Progenitor cell of endocrine pancreas (in vitro differentiated cells): ENCODE data around the gene ISLR. TPM values are rescaled to one million over a fixed set of nuclear protein-coding genes. Genes with fewer than 3 reads are reported as not detected.

ENCODE experiments used
- DNase-seq: peaks from one replicate; pipeline ENCODE4 v3.0.0; 2021; ENCODE audit warnings: low spot score; ENCODE audit not compliant: unreplicated experiment
- H3K27ac Mint-ChIP-seq: 2 replicates; pipeline ENCODE4 v1.8.0; 2021; ENCODE audit warnings: mild to moderate bottlenecking, moderate library complexity, mixed read lengths
- H3K27me3 Mint-ChIP-seq: 2 replicates; pipeline ENCODE4 v1.8.0; 2021; ENCODE audit warnings: mixed read lengths
- H3K36me3 Mint-ChIP-seq: 2 replicates; pipeline ENCODE4 v1.8.0; 2022; ENCODE audit warnings: mixed read lengths; ENCODE audit not compliant: insufficient read depth
- H3K4me1 Mint-ChIP-seq: 2 replicates; pipeline ENCODE4 v1.8.0; 2021; ENCODE audit warnings: low read depth, mixed read lengths
- H3K4me3 Mint-ChIP-seq: 2 replicates; pipeline ENCODE4 v1.8.0; 2021; ENCODE audit warnings: low read depth, mild to moderate bottlenecking, moderate library complexity, mixed read lengths
- H3K9me3 Mint-ChIP-seq: 2 replicates; pipeline ENCODE4 v1.8.0; 2021; ENCODE audit warnings: low read depth, mixed read lengths
- total RNA-seq: library from RNA; stranded (reverse); gene quantifications from 2 replicates; pipeline ENCODE4 v1.2.1, GENCODE V29; 2021
- TF ChIP-seq, protein P1 (sequence below): fragments of 200-600 bp; sonication (generic); IDR thresholded peaks from one replicate; pipeline ENCODE4 v1.5.0; 2021; ENCODE audit warnings: antibody characterized with exemption, mild to moderate bottlenecking; ENCODE audit not compliant: unreplicated experiment

The ISLR gene
- total RNA-seq, 1 donor from 2014 or later = not detected

DNA sequence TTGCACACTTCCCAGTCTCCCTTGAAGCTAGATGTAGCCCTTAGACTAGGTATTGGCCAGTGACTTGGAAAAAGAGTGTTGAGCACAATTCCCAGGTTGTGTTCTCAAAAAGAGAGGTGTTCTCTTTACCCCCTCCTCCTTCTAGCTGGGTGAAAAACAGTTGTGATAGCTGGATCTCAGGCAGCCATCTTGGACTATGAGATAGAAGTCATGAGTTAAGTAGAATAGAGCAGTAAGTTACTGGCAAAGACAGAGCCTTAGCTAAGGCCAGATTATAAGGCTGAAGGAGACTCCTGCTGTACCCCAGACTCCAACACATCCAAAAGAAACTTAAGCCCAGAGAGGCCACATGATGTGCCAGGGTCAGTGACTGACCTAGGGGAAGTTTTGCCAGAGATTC is 37.2 kb downstream of the ISLR start:
- H3K4me1 Mint-ChIP-seq = peaks cover 39% of the 10 kb centered on the region
- DNase-seq = no peak
- no peak overlapping the region for H3K4me3 Mint-ChIP-seq

DNA sequence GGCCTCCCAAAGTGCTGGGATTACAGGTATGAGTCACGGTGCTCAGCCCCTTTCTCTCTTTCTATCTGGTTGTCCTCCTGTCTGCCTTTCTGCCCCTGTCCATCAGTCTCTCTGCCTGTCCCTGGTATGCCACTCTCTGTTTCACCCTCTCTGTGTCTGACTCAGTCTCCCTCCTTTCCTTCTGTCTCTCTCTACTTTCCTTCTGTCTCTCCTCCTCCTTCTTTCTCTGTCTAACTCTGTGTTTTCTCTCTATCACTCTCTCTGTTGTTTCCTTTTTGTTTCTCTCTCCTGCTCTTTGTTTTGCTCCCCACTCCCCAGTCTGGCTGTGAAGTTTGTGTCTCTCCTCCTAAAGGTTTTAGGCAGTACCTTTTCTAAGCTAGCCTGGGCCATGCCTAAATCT is 38.1 kb downstream of the ISLR start:
- peaks cover 19% of the 10 kb centered on the region for H3K27me3 Mint-ChIP-seq
- TF ChIP-seq, protein P1, sequence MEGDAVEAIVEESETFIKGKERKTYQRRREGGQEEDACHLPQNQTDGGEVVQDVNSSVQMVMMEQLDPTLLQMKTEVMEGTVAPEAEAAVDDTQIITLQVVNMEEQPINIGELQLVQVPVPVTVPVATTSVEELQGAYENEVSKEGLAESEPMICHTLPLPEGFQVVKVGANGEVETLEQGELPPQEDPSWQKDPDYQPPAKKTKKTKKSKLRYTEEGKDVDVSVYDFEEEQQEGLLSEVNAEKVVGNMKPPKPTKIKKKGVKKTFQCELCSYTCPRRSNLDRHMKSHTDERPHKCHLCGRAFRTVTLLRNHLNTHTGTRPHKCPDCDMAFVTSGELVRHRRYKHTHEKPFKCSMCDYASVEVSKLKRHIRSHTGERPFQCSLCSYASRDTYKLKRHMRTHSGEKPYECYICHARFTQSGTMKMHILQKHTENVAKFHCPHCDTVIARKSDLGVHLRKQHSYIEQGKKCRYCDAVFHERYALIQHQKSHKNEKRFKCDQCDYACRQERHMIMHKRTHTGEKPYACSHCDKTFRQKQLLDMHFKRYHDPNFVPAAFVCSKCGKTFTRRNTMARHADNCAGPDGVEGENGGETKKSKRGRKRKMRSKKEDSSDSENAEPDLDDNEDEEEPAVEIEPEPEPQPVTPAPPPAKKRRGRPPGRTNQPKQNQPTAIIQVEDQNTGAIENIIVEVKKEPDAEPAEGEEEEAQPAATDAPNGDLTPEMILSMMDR = no peak

More for the DNA sequence above, 37.2 kb downstream of the ISLR start:
- H3K9me3 Mint-ChIP-seq = no peaks in the 10 kb centered on the region
- TF ChIP-seq, protein P1 = no peak
- H3K36me3 Mint-ChIP-seq = no peaks in the 10 kb centered on the region
- peaks cover 23% of the 10 kb centered on the region for H3K27me3 Mint-ChIP-seq
- no peak overlapping the region for H3K27ac Mint-ChIP-seq

DNA sequence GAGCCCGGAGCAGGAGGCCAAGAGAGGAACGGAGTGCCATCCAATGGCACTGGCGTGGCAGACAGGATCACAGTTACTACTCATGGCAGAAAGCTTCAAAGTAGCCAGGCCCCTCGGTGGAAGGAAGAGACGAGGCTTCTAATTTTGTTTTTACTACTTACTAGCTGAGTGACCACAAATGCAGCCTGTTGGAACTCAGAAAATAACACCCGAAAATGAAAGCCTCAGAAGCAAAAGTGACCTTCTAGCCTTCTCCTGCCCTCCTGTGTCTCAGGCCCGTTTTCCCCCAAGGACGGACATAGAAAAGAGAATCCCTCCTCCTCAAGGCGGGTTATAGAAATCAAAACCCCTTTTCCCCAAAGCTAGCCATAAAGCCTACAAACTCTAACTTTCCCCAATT is 39.0 kb downstream of the ISLR start:
- DNase-seq = no peak
- peaks cover 12% of the 10 kb centered on the region for H3K27me3 Mint-ChIP-seq
- H3K36me3 Mint-ChIP-seq = no peaks in the 10 kb centered on the region
- peaks cover 38% of the 10 kb centered on the region for H3K4me1 Mint-ChIP-seq
- TF ChIP-seq, protein P1 = no peak
- H3K27ac Mint-ChIP-seq = no peak overlapping the region
- H3K4me3 Mint-ChIP-seq = no peak overlapping the region
- no peaks in the 10 kb centered on the region for H3K9me3 Mint-ChIP-seq

More for the DNA sequence above, 38.1 kb downstream of the ISLR start:
- Mint-ChIP-seq H3K9me3 (no peaks in the 10 kb centered on the region), H3K27ac (no peak overlapping the region), H3K36me3 (no peaks in the 10 kb centered on the region), H3K4me3 (no peak overlapping the region), H3K4me1 (peaks cover 39% of the 10 kb centered on the region)
- no peak for DNase-seq

DNA sequence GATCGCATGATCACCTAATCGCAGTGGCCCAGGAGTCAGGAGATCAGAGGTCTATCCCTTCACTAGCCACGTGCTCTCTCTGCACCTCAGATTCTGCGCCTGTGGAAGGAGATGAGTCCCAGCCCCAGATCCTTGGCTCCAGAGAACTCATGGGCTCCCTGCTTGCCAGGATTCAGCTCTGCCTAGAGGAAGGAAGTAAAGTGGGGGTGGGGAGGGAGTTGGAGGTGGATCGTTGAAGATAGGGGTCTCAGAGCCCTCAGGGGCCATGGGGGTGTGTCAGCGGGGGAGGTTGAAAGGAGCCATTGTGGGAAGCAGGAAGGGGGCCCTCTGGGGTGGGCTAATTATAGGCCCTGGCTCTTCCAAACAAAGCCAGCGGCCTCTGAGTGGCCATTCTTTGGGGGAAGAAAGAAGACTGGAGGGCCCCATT is 40.4 kb downstream of the ISLR start:
- Mint-ChIP-seq H3K9me3 (no peaks in the 10 kb centered on the region), H3K4me1 (peaks cover 32% of the 10 kb centered on the region), H3K27me3 (peaks cover 11% of the 10 kb centered on the region), H3K4me3 (no peak overlapping the region), H3K36me3 (no peaks in the 10 kb centered on the region), H3K27ac (no peak overlapping the region)
- TF ChIP-seq, protein P1 = no peak
- no peak for DNase-seq

DNA sequence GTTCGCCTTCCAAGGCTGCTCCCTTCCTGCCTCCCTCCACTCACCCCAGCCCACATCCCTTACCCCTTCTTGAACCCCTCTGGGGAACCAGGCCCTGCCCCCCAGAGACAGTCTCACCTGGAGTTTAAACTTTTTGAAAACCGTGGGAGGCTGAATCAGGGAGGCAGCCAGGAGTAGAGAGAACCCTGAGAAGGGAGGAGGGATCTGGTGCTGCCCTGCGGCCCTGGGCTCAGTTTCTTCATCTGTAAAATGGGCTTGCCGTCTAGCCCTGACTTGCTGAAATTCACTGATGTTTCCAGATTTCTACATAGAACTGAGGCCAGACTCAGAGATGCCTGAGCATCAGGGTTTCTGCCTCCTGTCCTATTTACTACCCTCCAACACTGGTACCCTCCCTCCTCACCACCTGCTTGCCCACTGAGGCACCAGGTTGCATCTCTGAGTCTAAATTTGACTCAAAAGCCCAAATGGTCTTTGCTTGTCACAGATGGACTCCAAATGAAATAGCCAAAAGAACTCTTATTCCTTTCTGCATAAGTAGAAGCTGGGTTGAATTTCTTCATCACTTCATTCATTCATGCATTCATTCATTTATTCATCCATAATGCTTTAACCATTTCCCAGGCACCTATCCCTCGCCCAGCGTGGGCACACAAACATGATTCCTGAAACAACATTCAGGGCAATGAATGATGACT is 41.0 kb downstream of the ISLR start:
- Mint-ChIP-seq H3K27ac (no peak overlapping the region), H3K9me3 (no peaks in the 10 kb centered on the region), H3K4me3 (no peak overlapping the region), H3K27me3 (peaks cover 16% of the 10 kb centered on the region), H3K4me1 (peaks cover 26% of the 10 kb centered on the region), H3K36me3 (no peaks in the 10 kb centered on the region)
- no peak for DNase-seq
- TF ChIP-seq, protein P1 = no peak
